K562 treated with DMSO at 1 percent for 12 hours (cell line): ENCODE measurements around the gene CNTNAP3. TPM values are rescaled to one million over a fixed set of nuclear protein-coding genes. Genes with fewer than 3 reads are reported as not detected.

Experiments
- total RNA-seq: library from RNA; unstranded; fragments of 300-600 nt; gene quantifications from 2 replicates; pipeline ENCODE4 v1.2.3, GENCODE V29; 2022; ENCODE audit not compliant: insufficient read depth

CNTNAP3 gene
- not detected in 2 replicates for total RNA-seq

GRCh38 chr9:39287980-39288379 lies at the start of gene CNTNAP3:
Gene CNTNAP3, minus strand, starts transcription at chr9:39288167. Its CDS starts 103 bp downstream, at chr9:39288064.

Other genes with a start within 250 kb of the CNTNAP3 start
- not detected in 2 replicates for gene SPATA31A1, start 67.5 kb upstream of the CNTNAP3 start, total RNA-seq